Esophagus (tissue), 2 donors: ENCODE data around the gene LHX1. TPM values are rescaled to one million over a fixed set of nuclear protein-coding genes. Genes with fewer than 3 reads are reported as not detected.

Experiments
- H3K27ac ChIP-seq, 2 donors: one replicate each; pipeline ENCODE4 v1.5.1; 2013; ENCODE audit warnings: low read depth in 2 of 2, mild to moderate bottlenecking in 2 of 2, inconsistent platforms in 1 of 2, low read length in 1 of 2, moderate library complexity in 1 of 2
- H3K27me3 ChIP-seq, 2 donors: one replicate each; pipeline ENCODE4 v1.6.1; 2013; ENCODE audit warnings: low read length in 2 of 2, control low read depth in 1 of 2, mild to moderate bottlenecking in 1 of 2; ENCODE audit not compliant: insufficient read depth in 2 of 2, control insufficient read depth in 1 of 2
- H3K36me3 ChIP-seq, 2 donors: one replicate each; pipeline ENCODE4 v1.6.1; 2013; ENCODE audit warnings: low read length in 1 of 2; ENCODE audit not compliant: control insufficient read depth in 2 of 2, insufficient read depth in 2 of 2
- H3K4me1 ChIP-seq, 2 donors: one replicate each; pipeline ENCODE4 v1.6.1; 2013; ENCODE audit warnings: low read length in 1 of 2; ENCODE audit not compliant: control insufficient read depth in 2 of 2, insufficient read depth in 2 of 2
- H3K4me3 ChIP-seq, 2 donors: one replicate each; pipeline ENCODE4 v1.5.1; 2013; ENCODE audit warnings: low read length in 2 of 2, mild to moderate bottlenecking in 2 of 2, low read depth in 1 of 2, moderate library complexity in 1 of 2
- H3K9me3 ChIP-seq, 2 donors: one replicate each; pipeline ENCODE4 v1.6.1; 2013; ENCODE audit warnings: mild to moderate bottlenecking in 2 of 2, low read depth in 1 of 2, low read length in 1 of 2, moderate library complexity in 1 of 2; ENCODE audit not compliant: control insufficient read depth in 2 of 2, insufficient read depth in 1 of 2
- WGBS, 2 donors: extraction: QIAGEN DNeasy Blood & Tissue Kit; methylation state at CpG; one replicate each; pipeline ENCODE4 v1.1.7; 2013; 5-methylcytosine and 5-hydroxymethylcytosine counted together
- polyA plus RNA-seq, 2 donors: library from polyadenylated mRNA; stranded (reverse); fragments of 200-250 nt; gene quantifications; one replicate each; pipeline ENCODE4 v1.2.3, GENCODE V29; 2013
- donor health status: healthy with polysubstance abuse.
- donor health status: Bipolar disorder and iron deficiency.

LHX1 gene
- polyA plus RNA-seq, 2 donors: not detected

DNA sequence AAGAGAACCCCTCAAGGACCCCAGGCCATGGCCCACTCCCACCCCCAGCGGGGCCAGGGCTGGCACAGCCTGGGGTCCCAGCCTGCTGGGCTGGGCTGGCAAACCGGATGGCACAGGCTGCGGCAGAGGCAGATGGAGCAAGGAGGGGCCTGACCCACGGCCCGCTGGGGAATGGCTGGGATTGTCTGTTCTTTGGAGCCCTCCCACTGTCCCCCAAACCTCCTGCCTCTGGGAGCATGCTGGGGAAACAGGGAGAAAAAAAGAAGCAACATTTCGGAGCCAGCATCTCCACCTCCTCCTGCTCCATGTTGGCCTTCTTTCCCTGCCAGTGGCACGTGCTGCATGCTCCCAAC, 37.1 kb upstream of the LHX1 start:
- H3K4me3 ChIP-seq: no peak overlapping the region
- no peaks in the 10 kb centered on the region for H3K27me3 ChIP-seq
- H3K36me3 ChIP-seq: no peaks in the 10 kb centered on the region
- H3K27ac ChIP-seq: no peak overlapping the region
- no peaks in the 10 kb centered on the region for H3K4me1 ChIP-seq
- 65 to 76% methylated on average over 7 of the region's 7 CpGs for WGBS, 2 donors
- no peaks in the 10 kb centered on the region for H3K9me3 ChIP-seq

DNA sequence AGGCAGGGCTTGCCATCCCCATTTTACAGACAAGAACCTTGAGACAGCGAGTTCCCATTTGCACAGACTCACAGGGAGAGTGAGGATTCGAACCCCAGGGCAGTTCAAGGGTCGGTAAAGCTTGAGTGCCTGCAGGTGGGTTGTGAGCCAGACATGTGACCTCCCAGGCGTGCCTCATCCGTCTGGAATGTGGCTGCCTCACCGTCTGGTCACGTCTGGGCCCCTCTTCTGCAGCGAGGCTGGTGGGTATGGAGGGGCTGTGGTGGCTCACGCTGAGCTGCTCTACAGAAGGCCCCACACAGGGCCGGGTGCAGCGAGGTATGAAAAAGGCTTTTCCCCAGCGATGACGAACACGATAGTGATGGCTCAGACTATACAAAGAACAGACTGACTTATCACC, 35.8 kb upstream of the LHX1 start:
- Histone ChIP-seq H3K27ac (no peak overlapping the region), H3K27me3 (no peaks in the 10 kb centered on the region), H3K9me3 (no peaks in the 10 kb centered on the region), H3K4me1 (no peaks in the 10 kb centered on the region), H3K4me3 (no peak overlapping the region), H3K36me3 (no peaks in the 10 kb centered on the region)
- 40 to 46% methylated on average over 14 of the region's 14 CpGs for WGBS, 2 donors

DNA sequence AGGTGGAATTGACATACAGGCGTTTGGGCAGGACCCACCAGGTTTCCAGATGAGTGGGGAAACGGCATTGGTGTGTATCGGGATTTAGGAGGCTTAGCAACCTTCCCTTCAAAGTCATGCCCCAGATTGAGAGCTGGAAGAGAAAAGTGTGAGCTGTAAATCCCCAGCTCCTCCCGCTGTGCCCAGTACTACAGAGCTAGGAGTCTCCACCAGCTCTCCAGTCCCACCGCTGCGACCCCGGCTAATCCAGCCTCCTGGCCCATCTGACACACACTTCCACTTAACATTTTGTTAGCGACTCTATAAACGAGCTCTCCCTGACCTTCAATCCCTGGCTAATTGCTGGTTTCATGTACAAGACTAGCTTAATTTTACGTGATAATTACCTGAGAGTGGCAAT, 29.9 kb upstream of the LHX1 start:
- Histone ChIP-seq H3K4me3 (no peak overlapping the region), H3K4me1 (no peaks in the 10 kb centered on the region), H3K9me3 (peaks cover 0 to 2% of the 10 kb centered on the region in 2 donors), H3K36me3 (no peaks in the 10 kb centered on the region), H3K27ac (no peak overlapping the region), H3K27me3 (peaks cover 0 to 5% of the 10 kb centered on the region in 2 donors)
- 70 to 73% methylated on average over 10 of the region's 10 CpGs for WGBS, 2 donors

DNA sequence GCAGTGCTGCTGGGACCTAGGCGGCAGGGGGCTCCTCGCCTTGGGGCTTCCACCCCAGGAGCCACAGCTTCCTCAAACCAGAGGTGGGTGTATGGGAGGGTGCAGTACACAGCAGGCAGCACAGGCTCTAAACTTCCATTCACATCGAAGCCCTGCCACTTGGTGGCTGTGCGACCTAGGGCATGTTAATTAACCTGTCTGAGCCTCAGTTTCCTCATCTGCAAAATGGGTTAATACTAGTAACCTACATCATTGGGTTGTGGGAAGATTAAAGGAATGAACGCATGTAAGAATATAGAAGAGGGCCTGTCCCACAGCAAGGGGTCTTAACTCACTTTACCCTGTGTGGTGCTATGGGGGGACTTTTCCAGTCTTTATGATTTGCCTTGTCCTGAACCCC, 26.8 kb upstream of the LHX1 start:
- no peak overlapping the region for H3K4me3 ChIP-seq
- no peak overlapping the region for H3K27ac ChIP-seq
- 72 to 74% methylated on average over 5 of the region's 5 CpGs for WGBS, 2 donors
- H3K9me3 ChIP-seq: peaks cover 0 to 2% of the 10 kb centered on the region in 2 donors
- H3K36me3 ChIP-seq: no peaks in the 10 kb centered on the region
- H3K4me1 ChIP-seq: no peaks in the 10 kb centered on the region
- peaks cover 0 to 5% of the 10 kb centered on the region in 2 donors for H3K27me3 ChIP-seq

DNA sequence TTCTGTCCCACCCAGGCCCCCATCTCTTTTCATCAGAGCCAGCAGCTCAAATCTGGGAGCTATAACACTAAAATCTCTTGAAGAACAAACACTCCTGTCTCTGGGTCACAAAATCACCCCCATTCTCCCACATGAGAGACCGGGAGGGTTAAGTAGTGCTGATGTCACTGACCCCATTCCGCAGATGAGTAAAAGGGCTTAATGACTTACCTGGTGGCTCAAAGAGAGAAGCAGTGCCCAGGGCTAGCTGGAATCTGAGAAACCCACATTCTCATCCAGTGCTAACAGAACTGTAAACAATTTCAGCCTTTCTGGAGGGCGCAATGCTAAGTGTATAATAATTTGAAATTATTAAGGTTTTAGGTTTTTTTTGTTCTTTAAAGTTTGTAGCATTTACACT, 26.3 kb upstream of the LHX1 start:
- Histone ChIP-seq H3K27me3 (peaks cover 0 to 5% of the 10 kb centered on the region in 2 donors), H3K4me1 (no peaks in the 10 kb centered on the region), H3K36me3 (no peaks in the 10 kb centered on the region), H3K4me3 (no peak overlapping the region), H3K27ac (no peak overlapping the region), H3K9me3 (peaks cover 0 to 2% of the 10 kb centered on the region in 2 donors)
- 59% methylated on average over 3 of the region's 3 CpGs for WGBS, 2 donors

DNA sequence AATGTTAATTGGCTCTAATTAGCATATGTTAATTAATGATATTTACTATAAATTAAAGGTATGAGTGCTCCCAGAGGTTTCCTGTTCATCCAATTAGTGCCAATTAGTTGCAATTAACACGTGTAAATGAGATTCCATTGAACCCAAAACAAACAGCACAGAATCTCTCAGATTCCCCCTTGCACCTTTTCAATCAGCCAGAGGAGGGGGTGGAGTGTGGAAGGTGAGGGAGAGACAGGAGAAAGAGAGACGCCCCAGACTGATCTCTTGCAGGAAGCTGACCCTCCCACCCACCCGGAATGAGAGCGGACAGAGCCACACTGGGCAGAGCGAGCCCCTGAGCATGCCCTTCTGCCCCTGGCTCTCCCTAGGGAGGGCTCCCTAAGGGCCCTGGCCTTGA, 24.1 kb upstream of the LHX1 start:
- no peak overlapping the region for H3K4me3 ChIP-seq
- no peaks in the 10 kb centered on the region for H3K9me3 ChIP-seq
- no peak overlapping the region for H3K27ac ChIP-seq
- 38 to 44% methylated on average over 5 of the region's 5 CpGs for WGBS, 2 donors
- H3K36me3 ChIP-seq: no peaks in the 10 kb centered on the region
- no peaks in the 10 kb centered on the region for H3K4me1 ChIP-seq
- H3K27me3 ChIP-seq: no peaks in the 10 kb centered on the region

DNA sequence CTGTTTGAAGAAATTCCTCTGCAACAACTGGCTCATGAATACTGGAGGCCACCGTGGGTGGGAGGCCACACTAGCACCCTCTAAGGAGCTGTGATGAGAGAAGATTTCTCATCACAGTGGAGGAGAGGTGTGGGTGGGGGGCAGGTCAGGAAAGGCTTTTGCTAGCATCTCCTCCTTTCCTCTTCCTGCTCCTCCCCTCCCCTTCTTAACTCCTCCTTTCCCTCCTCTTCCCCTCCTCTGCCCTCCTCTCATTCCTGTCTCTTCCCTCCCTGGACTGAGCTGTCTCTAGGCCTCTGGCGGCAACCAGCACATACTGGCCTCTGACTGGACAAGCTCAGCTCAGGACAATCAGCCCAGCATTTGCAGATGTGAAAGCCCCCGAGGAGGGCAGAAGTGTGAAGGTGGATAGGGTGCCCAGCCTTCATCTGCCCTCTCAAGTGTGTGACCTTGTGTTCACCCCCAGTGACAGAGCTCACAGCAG, 19.0 kb upstream of the LHX1 start:
- no peak overlapping the region for H3K27ac ChIP-seq
- WGBS, 2 donors: 40 to 47% methylated on average over 3 of the region's 3 CpGs
- H3K36me3 ChIP-seq: no peaks in the 10 kb centered on the region
- H3K4me3 ChIP-seq: no peak overlapping the region
- peaks cover 3 to 4% of the 10 kb centered on the region in 2 donors for H3K4me1 ChIP-seq
- H3K9me3 ChIP-seq: no peaks in the 10 kb centered on the region
- H3K27me3 ChIP-seq: no peaks in the 10 kb centered on the region

DNA sequence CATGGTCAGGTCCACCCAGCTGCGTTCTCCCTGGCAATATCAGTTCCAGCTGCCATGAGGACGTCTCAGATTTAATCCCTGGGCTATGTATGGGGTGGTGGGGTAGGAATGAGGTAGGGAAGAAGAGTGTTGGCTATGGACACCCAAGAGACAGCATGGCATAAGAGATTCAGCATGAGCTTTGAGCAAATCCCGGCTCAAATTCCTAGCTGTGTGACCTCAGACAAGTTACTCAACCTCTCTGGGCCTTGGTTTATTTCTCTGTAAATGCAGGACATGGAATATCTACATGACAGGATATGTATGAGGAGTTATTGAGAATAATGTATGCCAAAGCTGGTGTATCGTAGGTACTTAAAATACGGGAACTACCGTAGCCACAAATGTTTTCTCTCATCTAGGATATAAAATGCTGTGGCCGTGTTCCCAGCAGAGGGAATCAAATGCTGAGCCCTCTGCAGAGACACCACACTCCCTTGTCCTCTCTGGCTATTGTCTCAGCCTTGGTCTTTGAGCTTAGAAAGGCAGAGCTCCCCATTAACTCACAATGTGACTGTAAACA, 17.8 kb upstream of the LHX1 start:
- WGBS, 2 donors: 81 to 84% methylated on average over 7 of the region's 7 CpGs
- no peaks in the 10 kb centered on the region for H3K27me3 ChIP-seq

DNA sequence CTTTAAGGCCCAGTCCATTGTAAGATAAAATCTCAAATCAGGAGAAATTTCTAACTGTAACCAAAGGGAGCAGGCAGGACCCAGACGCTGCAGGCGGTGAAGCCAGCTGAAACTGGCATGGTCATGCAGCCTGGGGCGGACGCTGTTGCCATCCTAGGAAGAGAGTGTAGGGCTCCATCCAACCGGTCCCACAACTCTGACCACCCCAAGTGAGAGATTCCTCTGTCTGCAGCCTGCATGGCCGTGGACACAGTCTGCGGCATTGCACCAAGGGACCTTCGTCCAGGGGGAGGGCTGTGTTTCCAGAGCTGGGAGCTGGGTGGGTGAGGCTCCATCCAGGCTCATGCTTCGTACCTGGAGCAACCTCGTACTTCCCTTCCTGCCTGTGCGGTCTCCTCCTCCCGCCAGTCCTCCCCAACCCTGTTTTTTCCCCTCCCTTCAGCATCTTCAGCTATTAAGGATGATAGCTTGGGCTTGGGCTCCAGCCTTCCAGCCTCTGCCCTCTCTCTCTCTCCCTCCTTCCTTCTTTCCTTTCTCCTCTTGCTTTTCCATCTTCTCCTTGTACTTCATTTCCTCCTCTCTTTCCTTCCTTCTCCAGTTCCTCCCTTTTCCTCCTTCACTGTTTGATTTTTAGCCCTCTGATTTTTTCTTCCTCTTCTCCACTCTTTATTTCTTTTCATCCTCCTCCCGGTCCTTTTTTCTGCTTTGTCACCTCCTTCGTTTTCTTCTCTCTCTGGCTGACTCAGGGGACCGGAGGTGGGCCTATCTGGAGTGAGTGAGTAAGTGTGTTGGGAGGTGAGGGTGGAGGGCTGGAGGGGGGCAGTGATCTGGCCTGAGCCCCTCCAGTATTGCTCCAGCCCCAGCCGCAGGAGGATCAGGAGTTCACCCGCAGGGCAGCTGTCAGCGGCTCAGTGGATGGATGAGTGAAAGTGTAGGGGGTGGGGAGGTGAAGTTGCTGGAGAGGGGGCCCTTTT, 17.0 kb upstream of the LHX1 start:
- H3K9me3 ChIP-seq: no peaks in the 10 kb centered on the region
- no peaks in the 10 kb centered on the region for H3K36me3 ChIP-seq
- peaks cover 3 to 4% of the 10 kb centered on the region in 2 donors for H3K4me1 ChIP-seq
- no peaks in the 10 kb centered on the region for H3K27me3 ChIP-seq
- 41 to 49% methylated on average over 18 of the region's 18 CpGs for WGBS, 2 donors
- peak overlapping the region in 1 of 2 donors; percentile 80 for H3K27ac ChIP-seq
- H3K4me3 ChIP-seq: no peak overlapping the region

More for the DNA sequence above, 17.8 kb upstream of the LHX1 start:
- H3K36me3 ChIP-seq: no peaks in the 10 kb centered on the region
- no peak overlapping the region for H3K4me3 ChIP-seq
- peaks cover 3 to 4% of the 10 kb centered on the region in 2 donors for H3K4me1 ChIP-seq
- H3K9me3 ChIP-seq: no peaks in the 10 kb centered on the region
- no peak overlapping the region for H3K27ac ChIP-seq
